G401.6 (cell line): ENCODE results near the gene COX15.
"Not testable (repeated sequence)": the region's sequence is repeated elsewhere in the genome, so short reads cannot be mapped to it uniquely, and the experiment has no call there.

Source experiments
- FAIRE-seq: peaks from 2 replicates; lab custom pipeline; 2012; peaks lifted over from hg19 to GRCh38; lab: Jason Lieb, UNC

COX15 gene

GRCh38 chr10:99732033-99732842 lies at the start of gene COX15, which contains the start of gene CUTC:
COX15 (minus strand) TSS chr10:99732127; CDS start chr10:99732049, 78 bp downstream.
CUTC (plus strand) TSS chr10:99732234; CDS start chr10:99732349, 115 bp downstream.
- FAIRE-seq = peak; percentile 95

GRCh38 chr10:99779335-99779734 lies 47.4 kb upstream of the COX15 start:
- no peak for FAIRE-seq

GRCh38 chr10:99777918-99778714 lies 46.2 kb upstream of the COX15 start:
- FAIRE-seq = no peak

- no peak for FAIRE-seq
Observed at GRCh38 chr10:99775850-99776249, 43.9 kb upstream of the COX15 start.

GRCh38 chr10:99770408-99771045 lies 38.6 kb upstream of the COX15 start:
- FAIRE-seq = no peak

- no peak for FAIRE-seq
Observed at GRCh38 chr10:99769706-99770105, 37.8 kb upstream of the COX15 start.

- no peak for FAIRE-seq
Observed at GRCh38 chr10:99768556-99768955, 36.6 kb upstream of the COX15 start.

- FAIRE-seq = no peak
Observed at GRCh38 chr10:99767901-99768300, 36.0 kb upstream of the COX15 start.

GRCh38 chr10:99766302-99766681 lies 34.4 kb upstream of the COX15 start:
- FAIRE-seq = no peak

GRCh38 chr10:99765672-99766301 lies 33.9 kb upstream of the COX15 start:
- FAIRE-seq = no peak

- FAIRE-seq = no peak
Observed at GRCh38 chr10:99761365-99761764, 29.4 kb upstream of the COX15 start.

GRCh38 chr10:99760321-99760720 lies 28.4 kb upstream of the COX15 start:
- FAIRE-seq = no peak

GRCh38 chr10:99758211-99758891 lies 26.4 kb upstream of the COX15 start:
- FAIRE-seq = no peak

- FAIRE-seq = no peak
Observed at GRCh38 chr10:99756159-99756558, 24.2 kb upstream of the COX15 start.

- no peak for FAIRE-seq
Observed at GRCh38 chr10:99754670-99755069, 22.7 kb upstream of the COX15 start.

GRCh38 chr10:99750641-99751040 lies 18.7 kb upstream of the COX15 start:
- no peak for FAIRE-seq

GRCh38 chr10:99748823-99749451 lies 17.0 kb upstream of the COX15 start:
- FAIRE-seq = no peak

GRCh38 chr10:99746166-99746565 lies 14.2 kb upstream of the COX15 start:
- not testable (repeated sequence) for FAIRE-seq

- no peak for FAIRE-seq
Observed at GRCh38 chr10:99743841-99744240, 11.9 kb upstream of the COX15 start.

GRCh38 chr10:99742701-99743100 lies 10.8 kb upstream of the COX15 start:
- no peak for FAIRE-seq

GRCh38 chr10:99742254-99742653 lies 10.3 kb upstream of the COX15 start:
- FAIRE-seq = no peak
